ENCODE measurements around the gene PTPRR. TPM values are rescaled to one million over a fixed set of nuclear protein-coding genes. Genes with fewer than 3 reads are reported as not detected.
"Not testable (repeated sequence)": the region's sequence is repeated elsewhere in the genome, so short reads cannot be mapped to it uniquely, and the experiment has no call there.

The PTPRR gene
- total RNA-seq, 2 donors from 2014 or later = 0.52 TPM; not detected in 1

DNA sequence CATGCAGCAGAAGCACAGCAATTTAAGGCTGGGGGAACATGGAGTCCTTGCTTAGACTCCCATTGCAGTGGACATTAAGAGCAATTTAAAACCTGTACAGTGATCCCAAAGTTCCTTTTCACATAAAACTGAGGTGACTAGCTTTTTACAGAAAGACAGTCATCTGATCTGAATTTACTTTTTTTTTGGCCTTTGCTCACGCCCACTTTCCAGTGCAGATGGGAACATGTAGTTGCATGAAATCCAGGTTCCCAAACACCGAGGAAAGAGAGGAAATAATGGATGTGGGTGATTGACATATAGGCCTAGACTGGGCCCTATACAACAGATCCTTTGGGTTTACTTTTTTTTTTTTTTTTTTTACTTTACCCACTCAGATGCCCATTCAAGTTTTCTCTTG is 156.9 kb downstream of the PTPRR start:
- intact Hi-C loops (cut with DNase I) = no loop called here
- DNase-seq (ENCODE audit: low spot score) = no peak

DNA sequence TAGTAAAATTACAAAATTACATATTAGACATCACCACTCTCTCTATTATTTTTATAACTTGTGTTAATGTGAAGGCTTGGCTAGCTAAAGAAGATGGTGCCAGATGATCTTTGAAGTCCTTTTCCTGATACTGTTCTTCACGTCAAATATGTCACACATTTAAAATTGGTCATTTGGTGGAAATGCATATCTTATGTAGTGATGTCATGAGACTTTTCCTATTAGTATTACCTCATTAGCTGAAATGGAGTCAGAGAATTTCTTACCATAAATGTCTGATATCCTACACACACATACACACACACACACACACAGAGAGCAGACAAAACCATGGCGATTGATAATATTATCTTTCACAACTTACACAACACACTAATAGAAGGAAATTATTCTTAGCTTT is 158.5 kb downstream of the PTPRR start:
- DNase-seq (ENCODE audit: low spot score) = no peak
- intact Hi-C loops (cut with DNase I) = no loop called here

DNA sequence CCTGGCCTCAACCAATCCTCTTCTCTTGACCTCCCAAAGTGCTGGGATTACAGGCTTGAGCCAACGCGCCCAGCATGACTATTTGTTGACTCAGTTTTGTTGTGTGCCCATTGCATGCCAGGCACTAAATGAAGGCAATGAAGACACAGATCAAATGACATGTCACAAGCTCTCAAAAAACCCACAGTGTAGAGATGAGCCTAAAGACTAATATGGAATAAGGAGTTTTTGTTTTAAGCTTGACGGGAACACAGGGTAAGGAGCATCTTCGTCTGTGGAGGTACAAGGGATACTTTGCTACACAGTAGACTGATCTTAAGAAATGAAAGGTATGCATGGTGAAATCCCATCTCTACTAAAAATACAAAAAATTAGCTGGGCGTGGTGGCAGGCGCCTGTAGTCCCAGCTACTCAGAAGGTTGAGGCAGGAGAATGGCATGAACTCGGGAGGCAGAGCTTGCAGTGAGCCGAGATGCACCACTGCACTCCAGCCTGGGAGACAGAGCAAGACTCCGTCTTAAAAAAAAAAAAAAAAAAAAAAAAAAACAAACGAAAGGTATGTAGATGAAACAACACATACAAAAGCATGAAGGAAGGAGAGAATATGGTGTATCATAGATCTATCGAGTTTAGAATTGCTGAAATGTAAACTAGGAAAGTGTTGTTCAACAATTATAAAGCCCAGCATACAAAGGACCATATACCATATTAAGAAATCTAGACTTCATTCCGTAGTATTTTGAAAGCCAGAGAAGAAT is 161.2 kb downstream of the PTPRR start:
- intact Hi-C loops (cut with DNase I) = no loop called here
- no peak for DNase-seq (ENCODE audit: low spot score)

DNA sequence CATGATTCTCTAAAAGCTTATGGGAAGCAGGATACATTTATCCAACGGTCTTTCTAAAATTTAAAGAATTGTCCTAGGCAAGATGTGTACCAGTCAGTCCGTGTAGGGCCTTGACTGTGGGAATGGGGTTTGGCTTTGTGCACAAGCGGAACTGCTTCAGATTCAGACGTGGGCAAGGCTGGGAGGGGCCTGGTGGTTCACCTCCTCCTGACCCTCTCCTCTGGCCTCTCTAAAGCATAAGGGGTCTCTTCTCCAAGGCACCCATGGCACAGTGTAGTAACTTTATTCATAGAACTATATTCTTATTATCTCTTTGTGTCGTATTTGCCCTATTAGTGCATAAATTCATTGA is 162.1 kb downstream of the PTPRR start:
- intact Hi-C loops (cut with DNase I) = no loop called here

DNA sequence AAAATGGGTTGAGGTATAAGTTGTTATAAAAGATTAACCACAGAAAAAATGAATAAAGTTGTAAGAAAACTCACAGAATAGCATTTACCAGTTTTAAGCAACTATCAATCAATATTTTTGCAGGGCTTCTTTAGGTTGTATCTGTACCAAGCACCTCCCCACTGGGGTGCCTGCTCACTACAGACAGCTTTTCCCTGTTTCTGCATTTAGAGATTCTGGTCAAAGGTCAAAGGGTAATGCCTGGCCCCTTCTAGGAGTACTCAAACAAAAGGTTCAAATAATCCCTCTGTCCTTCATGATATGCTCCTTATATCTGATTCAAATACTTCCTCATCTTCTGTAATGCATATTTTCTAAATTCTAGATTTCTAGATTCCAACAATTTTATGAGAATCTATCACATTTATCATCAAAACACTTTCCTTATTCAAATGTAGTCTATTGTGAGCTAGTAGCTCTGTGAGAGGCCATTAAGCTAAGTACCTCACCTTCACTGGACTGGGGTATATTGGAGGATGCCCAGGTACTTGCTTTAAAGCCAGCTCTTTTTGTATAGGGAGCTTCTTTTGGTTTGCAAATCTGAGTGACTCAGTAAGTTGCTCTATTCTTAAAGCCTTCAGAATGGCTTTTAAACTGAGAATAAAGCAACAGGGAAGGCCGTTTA is 162.6 kb downstream of the PTPRR start:
- intact Hi-C loops (cut with DNase I) = no loop called here
- no peak for DNase-seq (ENCODE audit: low spot score)

More for the DNA sequence above, 162.1 kb downstream of the PTPRR start:
- DNase-seq (ENCODE audit: low spot score) = no peak

DNA sequence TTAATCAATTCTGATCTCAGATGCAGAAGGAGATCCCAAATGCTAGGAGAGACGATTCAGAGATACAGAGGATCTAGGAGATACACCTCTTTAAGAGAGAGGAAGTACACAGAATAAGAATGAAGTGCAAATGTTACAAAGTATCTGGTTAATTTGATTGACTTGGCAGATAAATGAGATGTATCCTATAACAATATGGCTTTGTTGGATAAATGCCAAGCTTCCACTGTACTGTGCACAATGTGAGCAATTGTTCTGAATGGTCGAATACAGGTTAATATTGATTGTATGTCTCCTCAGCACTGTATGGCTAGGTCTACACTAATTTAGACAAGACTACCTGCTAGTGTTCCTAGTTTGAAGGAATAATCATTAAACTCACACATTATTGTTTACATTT is 163.7 kb downstream of the PTPRR start:
- DNase-seq (ENCODE audit: low spot score) = no peak
- intact Hi-C loops (cut with DNase I) = no loop called here

DNA sequence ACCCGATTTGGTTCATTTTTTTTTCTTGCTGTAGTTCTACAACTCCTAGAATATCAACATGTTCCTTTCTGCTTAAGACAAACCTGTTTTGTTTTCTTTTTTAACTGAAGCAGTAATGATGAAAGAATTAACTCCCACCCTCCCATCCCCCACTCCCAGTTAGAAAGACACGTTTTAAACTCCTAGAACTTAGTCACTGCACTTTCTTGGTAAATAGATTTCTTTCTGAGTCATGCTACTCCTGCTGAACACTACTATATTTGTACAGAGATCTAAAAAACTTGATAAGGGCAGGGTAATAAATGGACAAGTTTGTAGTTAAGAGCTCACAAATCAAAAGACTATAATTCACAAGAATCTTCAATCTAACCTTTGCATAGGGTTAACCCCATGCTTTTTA is 164.4 kb downstream of the PTPRR start:
- no peak for DNase-seq (ENCODE audit: low spot score)
- intact Hi-C loops (cut with DNase I) = no loop called here

DNA sequence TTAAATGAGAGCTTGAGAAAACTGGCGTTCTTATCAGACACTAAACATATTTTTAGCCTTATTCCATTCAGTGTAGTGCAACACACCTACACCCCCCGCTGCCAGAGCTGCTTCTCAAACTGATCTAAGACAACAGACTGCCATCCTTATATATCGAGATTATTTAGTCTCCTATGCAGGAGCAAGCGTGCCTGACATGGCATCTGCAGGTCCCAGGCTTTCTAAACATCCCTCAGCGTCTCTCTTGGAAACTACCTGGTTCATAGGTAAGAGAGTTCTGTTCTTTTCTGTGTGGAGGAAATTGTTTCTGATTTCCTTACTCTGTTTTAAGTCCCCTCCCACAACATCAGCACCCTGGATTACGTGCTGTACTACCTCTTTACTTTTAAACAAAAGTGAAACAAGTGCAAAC is 166.2 kb downstream of the PTPRR start:
- DNase-seq (ENCODE audit: low spot score) = no peak
- intact Hi-C loops (cut with DNase I) = no loop called here

DNA sequence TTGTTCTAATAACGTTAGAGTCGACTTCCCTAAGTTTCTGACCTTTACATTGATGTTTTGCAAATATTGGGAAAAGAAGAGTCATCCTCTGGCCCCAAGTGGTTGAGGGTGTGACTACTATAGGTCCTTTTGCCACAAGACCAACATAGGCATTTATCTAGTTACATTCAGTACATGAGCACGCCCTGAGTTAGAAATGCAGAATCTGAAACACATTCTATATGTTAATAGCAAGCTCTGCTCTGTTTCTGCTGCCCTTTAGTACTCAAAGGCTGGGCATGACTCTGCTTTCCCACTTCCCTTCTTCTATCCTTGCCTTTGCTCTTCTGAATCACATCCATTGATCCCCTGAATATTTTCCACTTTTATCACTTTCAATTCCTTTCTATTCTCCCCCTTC is 168.2 kb downstream of the PTPRR start:
- intact Hi-C loops (cut with DNase I) = no loop called here
- DNase-seq (ENCODE audit: low spot score) = no peak

DNA sequence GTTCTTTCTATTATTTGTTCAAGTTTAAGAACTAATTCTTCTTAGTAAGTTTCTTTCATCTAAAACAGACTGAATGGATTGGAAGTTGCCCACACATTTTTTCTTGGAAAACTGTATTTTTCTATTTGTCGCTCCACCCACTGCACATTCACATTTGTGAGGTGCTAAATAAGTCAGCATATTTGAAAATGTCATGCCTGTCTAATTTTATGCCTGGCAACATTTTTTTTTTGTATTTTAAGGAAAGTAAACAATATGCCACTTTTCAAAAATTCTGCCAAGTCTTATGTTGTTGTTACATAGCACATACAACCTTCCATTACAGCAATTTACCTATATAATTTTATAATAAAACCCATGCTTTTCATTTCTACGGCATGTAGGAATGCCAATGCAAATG is 170.6 kb downstream of the PTPRR start:
- DNase-seq (ENCODE audit: low spot score) = no peak
- intact Hi-C loops (cut with DNase I) = no loop called here

DNA sequence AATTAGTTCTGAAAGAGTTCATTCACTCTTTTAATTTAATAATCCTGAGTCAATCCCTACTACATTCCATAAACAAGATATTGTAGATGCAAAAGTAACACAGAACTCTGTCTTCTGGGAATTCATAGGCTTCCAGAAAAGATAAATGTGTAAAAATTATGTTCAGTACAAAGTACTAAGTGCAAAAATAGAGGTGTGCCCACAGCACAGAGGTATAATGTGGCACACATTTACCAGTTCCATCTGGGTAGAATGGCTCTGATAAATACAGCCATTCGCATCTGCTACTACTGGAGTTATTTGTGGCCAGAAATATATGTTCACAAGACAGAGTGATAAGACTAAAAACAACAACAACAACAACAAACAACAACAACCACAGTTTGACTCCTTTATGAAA is 171.7 kb downstream of the PTPRR start:
- intact Hi-C loops (cut with DNase I) = no loop called here
- no peak for DNase-seq (ENCODE audit: low spot score)

DNA sequence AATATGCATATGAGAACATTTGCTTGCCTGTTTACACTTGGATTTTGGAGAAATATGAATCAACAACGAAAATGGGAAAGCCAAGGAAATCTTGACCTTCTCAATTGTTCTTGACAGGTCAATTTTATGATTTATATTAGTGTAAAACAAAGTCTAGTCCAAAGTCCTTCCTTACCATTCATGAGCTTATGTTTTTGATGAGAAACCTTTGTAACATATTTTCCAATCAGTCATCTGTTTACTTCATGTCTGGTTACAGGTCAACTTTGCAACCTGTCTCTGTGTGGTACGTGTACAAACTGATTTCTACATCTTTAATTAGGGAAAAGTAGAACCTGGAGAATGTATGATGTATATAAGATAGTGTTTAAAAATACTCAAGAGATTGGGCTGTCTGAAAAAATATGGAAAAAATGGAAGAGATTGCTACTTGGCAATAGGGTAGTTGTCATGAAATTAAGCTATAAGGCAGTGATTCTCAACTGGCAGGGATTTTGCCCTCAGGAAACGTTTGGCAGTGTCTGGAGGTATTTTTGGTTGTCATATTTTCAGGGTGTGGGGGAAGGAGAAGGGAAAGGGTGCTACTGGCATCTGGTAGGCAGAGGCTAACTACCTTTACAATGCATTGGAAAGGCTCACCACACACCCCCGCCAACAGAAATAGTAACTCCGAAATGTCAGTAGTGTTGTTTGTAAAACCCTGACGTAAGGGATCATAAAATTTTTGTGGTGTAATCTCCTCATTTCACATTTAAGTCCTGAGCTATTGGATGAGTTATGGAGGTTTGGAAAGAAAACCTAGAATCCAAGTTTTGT is 172.9 kb downstream of the PTPRR start:
- DNase-seq (ENCODE audit: low spot score) = no peak

DNA sequence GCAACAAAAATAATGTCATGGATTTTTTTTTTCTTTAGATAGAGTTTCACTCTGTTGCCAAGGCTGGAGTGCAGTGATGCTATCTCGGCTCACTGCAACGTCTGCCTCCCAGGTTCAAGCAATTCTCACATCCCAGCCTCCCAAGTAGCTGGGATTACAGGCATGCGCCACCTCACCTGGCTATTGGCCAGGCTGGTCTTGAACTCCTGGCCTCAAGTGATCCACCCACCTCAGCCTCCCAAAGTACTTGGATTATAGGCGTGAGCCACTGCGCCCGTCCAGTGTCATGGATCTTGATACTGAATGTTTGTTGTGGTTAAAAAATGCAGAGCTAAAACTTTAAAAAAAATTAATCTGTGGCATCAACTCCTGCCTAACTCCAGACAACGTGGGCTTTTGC is 175.5 kb downstream of the PTPRR start:
- intact Hi-C loops (cut with DNase I) = no loop called here

More for the DNA sequence above, 172.9 kb downstream of the PTPRR start:
- intact Hi-C loops (cut with DNase I) = no loop called here

DNA sequence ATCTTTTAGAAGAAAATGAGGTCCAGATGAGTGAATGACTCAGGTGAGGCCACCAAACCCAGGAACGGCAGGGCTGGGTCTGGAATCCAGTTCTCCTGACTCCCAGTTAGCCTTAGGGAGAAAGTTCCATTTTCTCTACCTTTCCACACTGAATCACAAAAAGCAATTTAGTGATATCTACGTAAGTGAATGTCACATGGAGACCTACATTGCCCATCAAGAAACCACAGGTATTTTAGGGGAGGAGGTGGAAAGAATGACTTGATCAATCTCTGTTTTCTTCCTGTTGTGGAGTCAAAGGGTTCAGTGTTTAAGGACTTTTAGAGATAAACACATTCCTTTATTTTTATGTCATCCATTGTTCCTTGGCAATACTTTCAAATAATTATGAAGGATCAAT is 176.4 kb downstream of the PTPRR start:
- intact Hi-C loops (cut with DNase I) = no loop called here
- DNase-seq (ENCODE audit: low spot score) = no peak

More for the DNA sequence above, 175.5 kb downstream of the PTPRR start:
- no peak for DNase-seq (ENCODE audit: low spot score)

DNA sequence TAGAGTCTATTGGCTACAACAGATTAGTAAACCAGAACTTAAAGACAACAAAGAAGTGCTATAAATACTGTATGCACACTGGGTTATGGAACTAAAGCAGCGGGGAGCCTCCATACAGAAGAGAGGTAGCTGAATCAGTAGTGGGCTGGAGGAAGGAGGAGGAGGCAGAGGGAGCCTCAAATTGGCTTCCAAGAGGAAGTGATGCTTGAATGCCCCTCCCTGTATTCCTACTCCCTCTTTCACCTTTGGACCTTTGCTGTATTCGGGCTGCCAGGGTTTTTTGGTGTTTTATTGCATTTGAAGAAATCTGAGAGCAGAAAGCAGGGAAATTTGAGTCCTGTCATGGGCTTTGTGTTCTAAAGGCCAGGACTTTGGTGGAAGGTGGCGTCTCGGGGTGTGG is 179.3 kb downstream of the PTPRR start:
- DNase-seq (ENCODE audit: low spot score) = no peak
- intact Hi-C loops (cut with DNase I) = no loop called here

DNA sequence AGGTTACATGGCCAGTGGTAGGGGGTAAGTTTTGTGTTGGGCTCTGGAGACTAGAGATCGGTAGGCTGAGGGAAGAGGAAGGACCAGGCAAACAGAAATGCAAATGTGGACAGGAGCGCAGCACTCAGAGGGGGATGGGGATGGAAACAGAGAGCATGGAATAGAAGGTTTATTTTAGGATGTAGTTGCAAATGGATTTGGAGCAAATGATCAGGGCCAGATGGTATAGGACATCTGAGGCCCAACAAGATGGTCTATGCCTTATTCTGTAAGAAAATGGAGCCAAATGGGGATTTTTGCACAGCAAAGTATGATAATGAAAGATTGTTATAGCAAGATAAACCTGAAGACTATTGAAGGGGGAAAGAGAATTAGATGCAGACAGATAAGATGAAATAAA is 180.8 kb downstream of the PTPRR start:
- intact Hi-C loops (cut with DNase I) = loop anchor here in 1 of 2 donors (5.0 kb wide), 1 partner anchor 108 kb away; no protein-coding TSS in a partner anchor
- no peak for DNase-seq (ENCODE audit: low spot score)

DNA sequence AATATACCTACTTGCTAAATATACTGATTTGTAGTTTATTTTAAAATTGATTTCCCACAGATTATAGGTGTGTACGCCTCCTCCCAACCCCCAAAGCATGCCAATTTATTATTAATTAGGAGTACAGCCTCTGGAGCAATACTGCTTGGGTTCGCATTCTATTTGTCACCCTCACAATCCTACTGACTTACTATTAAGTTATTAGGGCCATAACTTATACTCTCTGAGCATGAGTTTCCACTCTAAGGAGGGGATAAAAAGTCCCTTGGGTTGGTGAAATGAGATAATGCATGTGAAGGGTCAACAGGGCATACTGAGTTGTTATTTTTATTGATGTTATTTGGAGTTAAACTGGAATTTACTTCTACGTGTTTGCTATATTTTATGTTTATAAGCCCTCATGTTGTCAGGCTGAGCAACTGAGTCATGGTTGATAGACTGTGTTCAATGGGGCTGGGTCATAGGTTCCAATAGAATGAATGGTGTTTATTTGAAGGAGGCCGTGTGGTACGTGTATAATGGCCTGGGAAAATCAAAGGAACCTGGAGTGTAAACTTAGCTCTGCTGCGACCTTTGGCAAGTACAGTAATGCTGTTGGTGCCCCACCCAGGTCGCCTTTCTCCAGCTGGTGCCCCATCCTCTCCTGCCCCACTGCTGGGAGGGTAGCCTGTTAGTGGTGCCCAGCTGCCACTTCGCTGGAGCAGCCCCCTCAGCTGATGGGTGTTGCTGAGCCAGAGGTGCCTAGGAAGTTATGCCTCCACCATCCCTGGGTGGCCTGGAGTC is 184.0 kb downstream of the PTPRR start:
- DNase-seq (ENCODE audit: low spot score) = peak; percentile 62
- intact Hi-C loops (cut with DNase I) = loop anchor here in 1 of 2 donors (5.0 kb wide), 1 partner anchor 111 kb away; no protein-coding TSS in a partner anchor

DNA sequence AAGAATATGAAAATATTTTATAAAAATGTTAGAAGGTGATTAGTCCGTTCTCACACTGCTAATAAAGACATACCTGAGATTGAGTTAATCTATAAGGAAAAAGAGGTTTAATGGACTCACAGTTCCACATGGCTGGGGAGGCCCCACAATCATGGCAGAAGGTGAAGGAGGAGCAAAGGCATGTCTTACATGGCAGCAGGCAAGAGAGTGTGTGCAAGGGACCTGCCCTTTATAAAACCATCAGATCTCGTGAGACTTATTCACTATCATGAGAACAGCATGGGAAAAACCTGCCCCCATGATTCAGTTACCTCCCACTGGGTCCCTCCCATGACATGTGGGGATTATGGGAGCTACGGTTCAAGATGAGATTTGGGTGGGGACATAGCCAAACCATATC is 185.3 kb downstream of the PTPRR start:
- intact Hi-C loops (cut with DNase I) = loop anchor here in 1 of 2 donors (5.0 kb wide), 1 partner anchor 112 kb away; no protein-coding TSS in a partner anchor
- DNase-seq (ENCODE audit: low spot score) = not testable (repeated sequence)

DNA sequence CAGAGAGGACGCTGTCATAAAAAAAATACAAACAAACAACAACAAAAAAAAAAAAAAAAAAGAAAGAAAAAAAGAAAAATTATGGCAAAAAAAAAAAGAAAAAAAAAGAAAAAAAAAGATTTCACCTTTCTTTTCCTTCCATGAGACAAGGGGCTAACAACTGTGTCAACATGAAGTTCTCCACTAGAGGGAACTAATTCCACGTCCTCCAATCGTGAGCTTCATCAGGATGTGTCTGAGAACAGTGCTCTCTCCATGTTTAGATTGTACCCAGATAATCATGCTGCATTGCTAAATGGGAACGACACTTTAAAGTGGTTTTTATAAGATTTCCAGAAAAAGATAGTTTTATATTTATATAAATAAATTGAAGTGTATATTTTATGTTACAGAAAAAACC is 187.2 kb downstream of the PTPRR start:
- intact Hi-C loops (cut with DNase I) = loop anchor here in 1 of 2 donors (5.0 kb wide), 1 partner anchor 274 kb away; no protein-coding TSS in a partner anchor
- no peak for DNase-seq (ENCODE audit: low spot score)
